Ovary (tissue), 3 donors: ENCODE results near the gene MCM7.

ENCODE experiments used
- CTCF ChIP-seq, 3 donors: fragments of 450-650 bp in 2 of 3; fragments of 200-600 bp in 1 of 3; IDR thresholded peaks; one replicate each; pipeline versions ENCODE4 v1.5.1 to v1.8.0; 2016 to 2022; ENCODE audit warnings: antibody characterized with exemption in 3 of 3, mild to moderate bottlenecking in 1 of 3
- EP300 ChIP-seq: sonication (generic); formaldehyde crosslinking; IDR thresholded peaks from one replicate; pipeline ENCODE4 v1.6.1; 2017; ENCODE audit warnings: antibody characterized with exemption
- donor health status: DM: no; HTN: no; CAD: no.

- TF ChIP-seq EP300 (no peak), CTCF (IDR thresholded peaks at IDR 0.05) (no peak)
Observed at GRCh38 chr7:100075418-100075817, 25.8 kb downstream of the MCM7 start.
